Gastrocnemius medialis (tissue), 4 donors: ENCODE data around the gene SGMS1.
"Not testable (repeated sequence)": the region's sequence is repeated elsewhere in the genome, so short reads cannot be mapped to it uniquely, and the experiment has no call there.

ENCODE experiments used
- CTCF ChIP-seq, 5 experiments: fragments of 450-650 bp in 3 of 5; fragments of 200-600 bp in 2 of 5; sonication (generic) in 2 of 5; IDR thresholded peaks in 4 of 5; conservative IDR thresholded peaks in 1 of 5; 1 replicate in 4 of 5; 2 replicates in 1 of 5; pipeline ENCODE4 v1.5.1; 2016 to 2019; ENCODE audit warnings: antibody characterized with exemption in 5 of 5, mild to moderate bottlenecking in 3 of 5, moderate library complexity in 3 of 5
- POLR2A ChIP-seq, 2 donors: fragments of 450-650 bp; IDR thresholded peaks; one replicate each; pipeline ENCODE4 v1.6.1; 2017; ENCODE audit warnings: antibody characterized with exemption in 2 of 2, mild to moderate bottlenecking in 2 of 2, moderate library complexity in 2 of 2

DNA sequence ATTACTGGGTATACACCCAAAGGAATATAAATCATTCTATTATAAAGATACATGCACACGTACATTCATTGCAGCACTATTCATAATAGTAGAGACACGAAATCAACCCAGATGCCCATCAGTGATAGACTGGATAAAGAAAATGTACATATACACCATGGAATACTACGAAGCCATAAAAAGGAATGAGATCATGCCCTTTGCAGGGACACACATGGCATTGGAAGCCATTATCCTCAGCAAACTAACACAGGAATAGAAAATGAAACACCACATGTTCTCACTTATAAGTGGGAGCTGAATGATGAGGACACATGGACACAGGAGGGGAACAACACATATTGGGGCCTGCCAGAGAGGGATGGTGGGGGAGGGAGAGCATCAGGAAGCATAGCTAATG is 74.6 kb downstream of the SGMS1 start:
- TF ChIP-seq CTCF (IDR thresholded peaks at IDR 0.05 in 4 of 5, conservative IDR thresholded peaks at IDR 0.05 in 1 of 5); POLR2A (IDR thresholded peaks at IDR 0.05): not testable (repeated sequence)
